Mesenchymal stem cell (in vitro differentiated cells and primary cell): Measurements from ENCODE around the gene RAD51B.
A peak's percentile ranks its signal among the peaks of the same experiment; 100 is the strongest.

ENCODE experiments used
- DNase-seq: peaks from one replicate; pipeline ENCODE4 v3.0.0-alpha.2; 2013
- H2AFZ ChIP-seq: one replicate; pipeline ENCODE4 v1.6.1; 2013; ENCODE audit warnings: low read depth, mild to moderate bottlenecking, control low read depth, inconsistent platforms, low read length, moderate library complexity
- H2AK5ac ChIP-seq: 2 replicates; pipeline ENCODE4 v1.6.1; 2013; ENCODE audit warnings: low read length, moderate library complexity, mild to moderate bottlenecking, inconsistent platforms; ENCODE audit not compliant: severe bottlenecking
- H2BK120ac ChIP-seq: one replicate; pipeline ENCODE4 v1.6.1; 2013; ENCODE audit warnings: low read depth, mild to moderate bottlenecking, inconsistent platforms, low read length, moderate library complexity
- H2BK12ac ChIP-seq, 2 experiments: one replicate each; pipeline ENCODE4 v1.6.1; 2013; ENCODE audit warnings: inconsistent platforms in 2 of 2, low read length in 2 of 2, mild to moderate bottlenecking in 2 of 2, moderate library complexity in 2 of 2, control low read depth in 1 of 2
- H2BK15ac ChIP-seq: one replicate; pipeline ENCODE4 v1.6.1; 2013; ENCODE audit warnings: mild to moderate bottlenecking, low read depth, inconsistent platforms; ENCODE audit not compliant: poor library complexity, severe bottlenecking
- H2BK5ac ChIP-seq: 2 replicates; pipeline ENCODE4 v1.6.1; 2013; ENCODE audit warnings: low read depth, mild to moderate bottlenecking, low read length, control low read depth, inconsistent platforms; ENCODE audit not compliant: poor library complexity, severe bottlenecking
- H3K14ac ChIP-seq, 2 experiments: one replicate each; pipeline ENCODE4 v1.6.1; 2013; ENCODE audit warnings: inconsistent platforms in 2 of 2, low read length in 2 of 2, control low read depth in 1 of 2, mild to moderate bottlenecking in 1 of 2, moderate library complexity in 1 of 2
- H3K18ac ChIP-seq, 2 experiments: one replicate each; pipeline ENCODE4 v1.6.1; 2013; ENCODE audit warnings: inconsistent platforms in 2 of 2, low read length in 2 of 2, control low read depth in 1 of 2, low read depth in 1 of 2, mild to moderate bottlenecking in 1 of 2
- H3K23ac ChIP-seq, 2 experiments: one replicate each; pipeline ENCODE4 v1.6.1; 2013; ENCODE audit warnings: inconsistent platforms in 2 of 2, low read length in 2 of 2, mild to moderate bottlenecking in 2 of 2, moderate library complexity in 2 of 2, control low read depth in 1 of 2
- H3K27ac ChIP-seq: 2 replicates; pipeline ENCODE4 v1.5.1; 2013; ENCODE audit warnings: mild to moderate bottlenecking, moderate library complexity, low read length, control low read depth, inconsistent platforms; ENCODE audit not compliant: poor library complexity, severe bottlenecking
- H3K27me3 ChIP-seq, 2 experiments: 2 replicates each; pipeline versions ENCODE4 v1.6.1 to v1.7.0; 2013; ENCODE audit warnings: low read length in 2 of 2, mild to moderate bottlenecking in 2 of 2, moderate library complexity in 2 of 2, control low read depth in 1 of 2, inconsistent platforms in 1 of 2; ENCODE audit not compliant: control insufficient read depth in 1 of 2, insufficient read depth in 1 of 2
- H3K36me3 ChIP-seq, 2 experiments: 2 replicates each; pipeline versions ENCODE4 v1.6.1 to v1.7.0; 2013; ENCODE audit warnings: low read length in 2 of 2, control low read depth in 1 of 2, inconsistent platforms in 1 of 2, low read depth in 1 of 2, mild to moderate bottlenecking in 1 of 2; ENCODE audit not compliant: insufficient read depth in 2 of 2, control insufficient read depth in 1 of 2
- H3K4ac ChIP-seq, 2 experiments: one replicate each; pipeline ENCODE4 v1.6.1; 2013; ENCODE audit warnings: inconsistent platforms in 2 of 2, low read length in 2 of 2, mild to moderate bottlenecking in 2 of 2, moderate library complexity in 2 of 2, control low read depth in 1 of 2, low read depth in 1 of 2
- H3K4me1 ChIP-seq: 2 replicates; pipeline ENCODE4 v1.6.1; 2013; ENCODE audit warnings: low read depth, low read length, control low read depth; ENCODE audit not compliant: control insufficient read depth, insufficient read depth
- H3K4me2 ChIP-seq: 2 replicates; pipeline ENCODE4 v1.6.1; 2013; ENCODE audit warnings: low read length, mild to moderate bottlenecking, inconsistent platforms; ENCODE audit not compliant: poor library complexity, severe bottlenecking
- H3K4me3 ChIP-seq, 2 experiments: 2 replicates each; pipeline versions ENCODE4 v1.5.1 to v1.7.0; 2013; ENCODE audit warnings: low read length in 2 of 2, mild to moderate bottlenecking in 2 of 2, control low read depth in 1 of 2, low read depth in 1 of 2; ENCODE audit not compliant: insufficient read depth in 1 of 2
- H3K79me1 ChIP-seq: replicated peaks from 2 replicates; pipeline ENCODE4 v1.6.1; 2013; ENCODE audit warnings: mild to moderate bottlenecking, control low read depth, low read length, inconsistent platforms; ENCODE audit not compliant: poor library complexity, severe bottlenecking
- H3K9ac ChIP-seq: 2 replicates; pipeline ENCODE4 v1.7.0; 2013; ENCODE audit warnings: mild to moderate bottlenecking, low read length, moderate library complexity
- H3K9me3 ChIP-seq: 2 replicates; pipeline ENCODE4 v1.7.0; 2013; ENCODE audit warnings: mild to moderate bottlenecking, low read length; ENCODE audit not compliant: control insufficient read depth
- H4K8ac ChIP-seq: one replicate; pipeline ENCODE4 v1.6.1; 2013; ENCODE audit warnings: inconsistent platforms, mild to moderate bottlenecking, low read length, moderate library complexity
- H4K91ac ChIP-seq: one replicate; pipeline ENCODE4 v1.6.1; 2013; ENCODE audit warnings: mild to moderate bottlenecking, low read length, inconsistent platforms
- WGBS: methylation state at CpG from one replicate; pipeline ENCODE4 v1.1.7; 2013; ENCODE audit warnings: mixed read lengths; 5-methylcytosine and 5-hydroxymethylcytosine counted together

RAD51B gene

DNA sequence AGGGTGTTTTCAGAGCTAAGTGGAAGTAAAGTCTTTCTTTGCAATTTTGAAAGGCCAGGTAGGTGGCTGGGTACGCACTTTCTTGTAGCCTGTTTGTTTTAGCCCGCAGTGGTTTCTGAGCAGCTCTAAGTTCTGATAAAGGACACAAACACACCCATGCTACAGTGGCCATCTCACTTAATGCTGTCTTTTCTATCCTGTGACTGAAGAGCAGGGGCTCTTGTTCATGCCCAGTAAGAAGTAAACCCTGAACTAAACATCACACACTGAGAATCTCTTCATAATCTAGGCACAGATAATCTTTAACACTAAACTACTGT is 427.2 kb downstream of the RAD51B start:
- no peaks in the 10 kb centered on the region for H3K27me3 ChIP-seq
- no peak overlapping the region for H3K4me2 ChIP-seq
- no peak overlapping the region for H2BK15ac ChIP-seq
- H2BK5ac ChIP-seq: no peak overlapping the region
- peak overlapping the region; percentile 28 for H3K27ac ChIP-seq
- peaks cover 10% of the 10 kb centered on the region for H3K4me1 ChIP-seq
- H2BK12ac ChIP-seq: peak overlapping the region in 1 of 2 experiments; percentile 65
- peak overlapping the region; percentile 32 for H4K8ac ChIP-seq
- peak overlapping the region; percentile 91 for H2BK120ac ChIP-seq
- H3K14ac ChIP-seq: no peak overlapping the region
- H3K23ac ChIP-seq: no peak overlapping the region
- 71% methylated on average over 2 of the region's 2 CpGs for WGBS
- no peak overlapping the region for H2AFZ ChIP-seq
- H3K79me1 ChIP-seq: peaks cover 11% of the 10 kb centered on the region
- H3K4me3 ChIP-seq: no peak overlapping the region
- H3K36me3 ChIP-seq: no peaks in the 10 kb centered on the region
- H3K9ac ChIP-seq: peak overlapping the region; percentile 80
- H4K91ac ChIP-seq: no peak overlapping the region
- H3K18ac ChIP-seq: peak overlapping the region in 1 of 2 experiments; percentile 65
- DNase-seq: no peak
- no peaks in the 10 kb centered on the region for H3K9me3 ChIP-seq
- H2AK5ac ChIP-seq: peak overlapping the region; percentile 49
- peak overlapping the region; percentile 60 to 68 for H3K4ac ChIP-seq

DNA sequence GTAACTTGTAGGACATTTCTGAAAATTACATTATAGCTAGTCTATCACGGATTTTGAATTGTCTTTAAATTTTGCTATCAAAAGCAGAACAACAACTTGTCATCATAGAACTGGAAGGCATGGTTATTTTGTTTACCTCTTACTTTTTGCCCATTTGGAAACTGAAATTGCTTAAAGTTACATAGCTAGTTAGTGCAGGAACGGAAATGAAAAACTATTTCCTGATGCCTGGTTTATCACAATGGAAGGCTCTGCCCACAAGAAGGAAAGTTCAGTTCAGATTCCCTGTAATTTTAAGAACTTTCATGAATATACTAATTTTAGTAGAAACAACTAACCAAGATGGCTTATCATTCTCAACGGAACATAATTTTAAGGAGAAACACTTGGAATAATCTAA is 427.7 kb downstream of the RAD51B start:
- Histone ChIP-seq H3K36me3 (no peaks in the 10 kb centered on the region), H3K18ac (no peak overlapping the region), H2BK12ac (no peak overlapping the region), H3K4ac (no peak overlapping the region), H2BK5ac (no peak overlapping the region), H3K23ac (no peak overlapping the region), H3K4me1 (peaks cover 10% of the 10 kb centered on the region), H3K4me2 (no peak overlapping the region), H3K79me1 (peaks cover 11% of the 10 kb centered on the region), H3K9me3 (no peaks in the 10 kb centered on the region), H2BK120ac (no peak overlapping the region), H2BK15ac (no peak overlapping the region), H3K4me3 (no peak overlapping the region), H2AFZ (no peak overlapping the region), H3K9ac (peak overlapping the region; percentile 80), H4K8ac (no peak overlapping the region), H3K14ac (no peak overlapping the region), H3K27ac (no peak overlapping the region), H4K91ac (no peak overlapping the region), H2AK5ac (no peak overlapping the region), H3K27me3 (no peaks in the 10 kb centered on the region)
- WGBS: 60% methylated on average over 1 of the region's 3 CpGs
- DNase-seq: no peak

DNA sequence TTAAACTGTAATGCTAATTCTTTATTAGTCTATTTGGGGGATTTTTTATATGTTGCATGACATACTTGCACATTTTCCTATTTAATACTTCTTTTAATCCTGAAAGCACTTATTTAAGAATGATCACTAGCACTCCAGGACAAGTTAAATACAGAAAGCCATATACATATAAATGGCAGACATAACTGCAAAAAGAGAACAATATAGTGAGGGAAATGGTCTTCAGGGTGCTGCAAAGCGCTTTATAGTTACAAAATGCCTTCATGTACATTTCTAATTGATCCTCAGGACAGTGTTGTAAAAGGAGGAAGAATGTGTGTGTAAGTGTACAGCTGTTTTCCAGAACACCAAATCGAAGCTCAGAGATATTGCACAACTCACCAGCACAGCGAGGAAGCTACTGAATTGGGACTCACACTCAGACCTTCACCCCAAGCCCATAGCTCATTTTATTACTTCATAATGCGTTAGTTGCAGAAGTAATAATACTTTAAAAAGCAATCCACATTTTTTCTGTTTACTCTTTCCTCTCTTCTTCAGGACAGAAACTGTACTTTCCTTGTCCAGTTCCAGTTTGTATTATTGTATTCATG is 428.2 kb downstream of the RAD51B start:
- no peak overlapping the region for H2BK120ac ChIP-seq
- no peak overlapping the region for H3K14ac ChIP-seq
- H3K4me3 ChIP-seq: no peak overlapping the region
- no peak overlapping the region for H4K8ac ChIP-seq
- H3K4ac ChIP-seq: no peak overlapping the region
- no peak overlapping the region for H2BK15ac ChIP-seq
- H2AK5ac ChIP-seq: no peak overlapping the region
- H4K91ac ChIP-seq: no peak overlapping the region
- H3K79me1 ChIP-seq: peaks cover 11% of the 10 kb centered on the region
- no peak overlapping the region for H3K23ac ChIP-seq
- peak; percentile 71 for DNase-seq
- peak overlapping the region; percentile 18 for H3K27ac ChIP-seq
- peaks cover 10% of the 10 kb centered on the region for H3K4me1 ChIP-seq
- WGBS: 33% methylated on average over 2 of the region's 4 CpGs
- H3K18ac ChIP-seq: no peak overlapping the region
- no peaks in the 10 kb centered on the region for H3K36me3 ChIP-seq
- H2BK5ac ChIP-seq: no peak overlapping the region
- H2AFZ ChIP-seq: no peak overlapping the region
- no peak overlapping the region for H3K4me2 ChIP-seq
- H3K9ac ChIP-seq: peak overlapping the region; percentile 80
- H3K27me3 ChIP-seq: no peaks in the 10 kb centered on the region
- peak overlapping the region in 1 of 2 experiments; percentile 18 for H2BK12ac ChIP-seq
- H3K9me3 ChIP-seq: no peaks in the 10 kb centered on the region

DNA sequence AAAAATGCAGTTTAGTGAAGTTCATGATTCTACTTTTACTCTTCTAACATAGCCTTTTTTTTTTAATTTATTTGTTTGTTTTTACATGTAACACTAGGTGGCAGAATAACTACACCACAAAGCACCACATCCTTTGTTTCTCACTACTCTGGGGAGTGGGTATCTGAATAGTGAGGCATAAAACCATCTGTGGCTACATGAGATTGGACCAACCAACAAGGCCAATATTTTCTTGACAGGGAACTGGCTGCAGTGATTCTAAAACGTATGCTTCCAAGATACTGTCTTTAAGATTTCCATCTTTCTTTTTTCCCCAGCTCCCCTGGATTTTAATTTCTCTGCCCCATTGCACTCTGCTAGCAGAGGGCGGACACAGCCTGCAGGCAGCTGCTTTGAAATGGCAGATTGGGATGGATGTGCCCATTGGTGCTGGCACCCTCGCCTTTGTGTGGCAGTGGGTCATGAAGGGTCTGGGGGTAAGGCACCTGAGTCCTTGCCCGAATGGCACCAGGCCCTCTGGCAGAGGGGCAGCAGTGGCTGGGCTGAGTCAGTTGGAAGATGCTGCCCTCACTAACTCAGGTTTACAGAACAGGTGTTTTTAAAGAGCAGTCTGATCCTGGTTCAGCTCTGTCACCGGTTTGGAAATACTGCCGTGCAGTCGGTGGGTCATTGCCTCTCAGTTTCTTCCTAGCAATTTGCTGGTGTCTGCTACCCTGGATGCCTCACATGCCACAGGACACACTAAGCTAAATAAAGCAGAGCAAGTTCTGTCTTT is 429.1 kb downstream of the RAD51B start:
- Histone ChIP-seq H4K8ac (peak overlapping the region; percentile 47), H3K4me3 (no peak overlapping the region), H3K27me3 (no peaks in the 10 kb centered on the region), H3K36me3 (no peaks in the 10 kb centered on the region), H2BK12ac (peak overlapping the region; percentile 83 to 100), H3K18ac (peak overlapping the region; percentile 75 to 100), H3K9ac (peak overlapping the region; percentile 80), H3K4ac (peak overlapping the region; percentile 18 to 100), H3K4me1 (peaks cover 10% of the 10 kb centered on the region), H2AK5ac (peak overlapping the region; percentile 100), H2BK15ac (no peak overlapping the region), H2BK5ac (peak overlapping the region; percentile 89), H2BK120ac (peak overlapping the region; percentile 44), H3K9me3 (no peaks in the 10 kb centered on the region), H3K4me2 (no peak overlapping the region), H2AFZ (no peak overlapping the region), H3K27ac (peak overlapping the region; percentile 85), H3K14ac (peak overlapping the region in 1 of 2 experiments; percentile 93), H3K79me1 (peaks cover 11% of the 10 kb centered on the region), H3K23ac (peak overlapping the region in 1 of 2 experiments; percentile 80), H4K91ac (peak overlapping the region; percentile 91)
- peak; percentile 82 for DNase-seq
- WGBS: 33% methylated on average over 7 of the region's 7 CpGs
